Thoracic aorta (tissue), 2 donors: ENCODE measurements around the gene CYP17A1. TPM values are rescaled to one million over a fixed set of nuclear protein-coding genes. Genes with fewer than 3 reads are reported as not detected.

Experiments
- ATAC-seq: fragments of 150-250 bp; one replicate; pipeline ENCODE4 v1.8.0; 2017; ENCODE audit warnings: low read depth; ENCODE audit not compliant: insufficient number of reproducible peaks, low FRiP score
- DNase-seq: peaks from one replicate; pipeline ENCODE4 v3.0.0-alpha.2; 2020; ENCODE audit warnings: low spot score
- H3K27ac ChIP-seq, 2 donors: fragments of 200-600 bp; sonication (generic); 1 replicate in 1 of 2; 2 replicates in 1 of 2; pipeline ENCODE4 v1.5.1; 2016; ENCODE audit warnings: mild to moderate bottlenecking in 2 of 2, moderate library complexity in 2 of 2
- H3K27me3 ChIP-seq: fragments of 200-600 bp; sonication (generic); replicated peaks from 2 replicates; pipeline ENCODE4 v1.6.0; 2016; ENCODE audit warnings: mild to moderate bottlenecking; ENCODE audit not compliant: insufficient read depth
- H3K36me3 ChIP-seq: fragments of 200-600 bp; sonication (generic); one replicate; pipeline ENCODE4 v1.5.1; 2016
- H3K4me1 ChIP-seq, 2 donors: fragments of 200-600 bp; sonication (generic); 1 replicate in 1 of 2; 2 replicates in 1 of 2; pipeline versions ENCODE4 v1.5.1 to v1.6.0; 2016; ENCODE audit warnings: low read depth in 2 of 2, mild to moderate bottlenecking in 1 of 2; ENCODE audit not compliant: control insufficient read depth in 1 of 2
- H3K4me3 ChIP-seq: fragments of 200-600 bp; sonication (generic); 2 replicates; pipeline ENCODE4 v1.5.1; 2016; ENCODE audit warnings: mild to moderate bottlenecking
- H3K9me3 ChIP-seq: fragments of 200-600 bp; sonication (generic); 2 replicates; pipeline ENCODE4 v1.5.1; 2016
- total RNA-seq, 2 donors: library from RNA; depleted of rRNA; stranded (reverse); fragments of >200 nt; gene quantifications; one replicate each; pipeline versions ENCODE4 v1.1.0 to v1.2.3, GENCODE V29; 2016
- TF ChIP-seq, protein P1 (sequence below): fragments of 200-600 bp; sonication (generic); IDR thresholded peaks from one replicate; pipeline ENCODE4 v1.5.1; 2019; ENCODE audit warnings: antibody characterized with exemption

The CYP17A1 gene
- total RNA-seq, 2 donors from 2014 or later, result 0.41 to 1.3 TPM

DNA sequence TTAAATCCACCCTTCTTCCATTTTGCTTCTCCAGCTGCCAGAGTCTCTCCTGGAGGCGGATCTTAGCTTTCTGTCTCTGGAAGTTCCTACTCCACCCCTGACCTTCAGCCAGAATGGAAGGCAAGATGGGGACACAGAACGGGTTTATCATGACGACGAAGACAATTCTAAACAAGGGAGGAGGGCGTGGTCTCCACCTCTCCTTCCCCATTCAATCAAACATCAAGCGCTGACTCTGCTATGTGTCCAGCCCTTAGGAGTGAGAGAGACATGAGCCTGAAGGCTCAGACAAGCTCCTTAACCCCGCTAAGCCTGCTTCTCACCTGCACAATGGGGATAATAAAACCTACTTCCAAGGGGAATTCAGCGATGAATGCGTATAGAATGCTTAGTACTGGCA is 3.1 kb downstream of the CYP17A1 start:
- Histone ChIP-seq H3K27ac (no peak overlapping the region), H3K4me3 (no peak overlapping the region), H3K4me1 (peaks cover 0 to 20% of the 10 kb centered on the region in 2 donors), H3K9me3 (peaks cover 4% of the 10 kb centered on the region), H3K27me3 (no peaks in the 10 kb centered on the region), H3K36me3 (no peaks in the 10 kb centered on the region)
- DNase-seq, result no peak
- TF ChIP-seq, protein P1, sequence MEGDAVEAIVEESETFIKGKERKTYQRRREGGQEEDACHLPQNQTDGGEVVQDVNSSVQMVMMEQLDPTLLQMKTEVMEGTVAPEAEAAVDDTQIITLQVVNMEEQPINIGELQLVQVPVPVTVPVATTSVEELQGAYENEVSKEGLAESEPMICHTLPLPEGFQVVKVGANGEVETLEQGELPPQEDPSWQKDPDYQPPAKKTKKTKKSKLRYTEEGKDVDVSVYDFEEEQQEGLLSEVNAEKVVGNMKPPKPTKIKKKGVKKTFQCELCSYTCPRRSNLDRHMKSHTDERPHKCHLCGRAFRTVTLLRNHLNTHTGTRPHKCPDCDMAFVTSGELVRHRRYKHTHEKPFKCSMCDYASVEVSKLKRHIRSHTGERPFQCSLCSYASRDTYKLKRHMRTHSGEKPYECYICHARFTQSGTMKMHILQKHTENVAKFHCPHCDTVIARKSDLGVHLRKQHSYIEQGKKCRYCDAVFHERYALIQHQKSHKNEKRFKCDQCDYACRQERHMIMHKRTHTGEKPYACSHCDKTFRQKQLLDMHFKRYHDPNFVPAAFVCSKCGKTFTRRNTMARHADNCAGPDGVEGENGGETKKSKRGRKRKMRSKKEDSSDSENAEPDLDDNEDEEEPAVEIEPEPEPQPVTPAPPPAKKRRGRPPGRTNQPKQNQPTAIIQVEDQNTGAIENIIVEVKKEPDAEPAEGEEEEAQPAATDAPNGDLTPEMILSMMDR, result no peak
- ATAC-seq, result no peak

DNA sequence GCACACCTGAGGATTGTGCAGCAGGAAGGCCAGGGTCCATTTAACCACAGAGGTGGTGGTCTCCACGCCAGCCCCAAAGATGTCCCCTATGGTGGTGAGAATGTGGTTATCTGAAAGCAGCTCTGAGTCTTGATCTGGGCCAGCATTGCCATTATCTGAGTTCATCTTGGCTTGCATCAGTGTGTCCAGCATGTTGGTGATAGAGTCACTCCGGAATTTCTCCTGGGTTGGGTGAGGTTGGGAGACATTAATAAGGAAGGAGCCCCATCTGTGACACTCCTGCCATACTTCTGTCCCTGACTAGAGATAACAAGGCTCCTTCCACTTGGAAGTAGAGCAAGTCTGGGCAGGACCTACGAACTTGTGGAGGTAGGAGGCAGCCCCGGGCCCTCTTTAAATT is 4.2 kb downstream of the CYP17A1 start:
- TF ChIP-seq, protein P1, result no peak
- Histone ChIP-seq H3K4me3 (no peak overlapping the region), H3K9me3 (no peaks in the 10 kb centered on the region), H3K27me3 (no peaks in the 10 kb centered on the region), H3K36me3 (no peaks in the 10 kb centered on the region), H3K27ac (no peak overlapping the region), H3K4me1 (peaks cover 0 to 20% of the 10 kb centered on the region in 2 donors)
- DNase-seq (no peak), ATAC-seq (no peak)

DNA sequence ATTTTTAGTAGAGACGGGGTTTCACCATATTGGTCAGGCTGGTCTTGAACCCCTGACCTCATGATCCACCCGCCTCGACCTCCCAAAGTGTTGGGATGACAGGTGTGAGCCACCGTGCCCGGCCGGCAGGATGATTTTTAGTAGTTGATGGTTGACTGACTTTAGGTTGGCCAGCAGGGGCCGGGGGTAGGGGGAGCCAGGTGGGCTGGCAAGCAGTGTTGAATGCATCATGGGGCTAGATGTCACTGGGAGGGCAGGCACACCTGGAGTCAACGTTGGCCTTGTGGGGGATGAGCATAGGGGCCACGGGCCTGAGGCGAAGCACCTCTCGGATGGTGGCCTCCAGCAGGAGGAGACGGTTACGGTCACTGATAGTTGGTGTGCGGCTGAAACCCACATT is 5.0 kb downstream of the CYP17A1 start:
- no peak for DNase-seq

DNA sequence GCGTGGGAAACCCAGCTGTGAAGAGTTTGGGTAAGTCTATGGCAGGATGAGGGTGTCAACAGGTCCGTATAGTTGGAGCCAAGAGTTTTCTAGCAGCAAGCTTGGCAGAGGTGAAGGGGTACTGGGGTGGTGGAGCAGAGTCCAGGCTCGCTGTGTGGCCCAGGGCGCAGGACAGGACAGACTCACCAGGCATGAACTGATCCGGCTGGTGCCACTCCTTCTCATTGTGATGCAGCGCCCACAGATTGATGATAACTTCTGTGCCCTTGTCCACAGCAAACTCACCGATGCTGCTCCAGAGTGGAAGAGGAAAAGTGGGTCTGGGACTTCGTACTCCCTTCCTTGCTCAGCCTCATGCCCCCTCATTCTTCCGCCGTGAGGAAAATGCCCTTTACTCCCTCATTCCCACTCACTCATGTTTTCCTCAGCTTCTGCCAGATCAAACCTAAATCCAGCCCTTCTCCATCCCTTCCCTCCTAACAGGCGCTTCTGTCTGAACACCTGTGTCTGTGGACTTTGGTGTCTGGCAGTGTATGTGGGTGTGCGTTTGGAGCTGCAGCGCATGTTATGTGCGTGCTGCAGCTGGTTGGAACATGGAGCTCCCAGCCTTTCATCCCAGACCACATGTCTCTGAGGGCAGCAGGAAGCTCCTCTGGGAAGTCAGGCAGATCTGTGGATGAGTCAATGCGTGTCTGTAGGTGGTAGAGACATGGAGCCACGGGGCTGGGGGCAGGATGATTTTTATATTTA is 5.7 kb downstream of the CYP17A1 start:
- Histone ChIP-seq H3K4me1 (peaks cover 0 to 5% of the 10 kb centered on the region in 2 donors), H3K36me3 (no peaks in the 10 kb centered on the region), H3K9me3 (no peaks in the 10 kb centered on the region), H3K27me3 (no peaks in the 10 kb centered on the region), H3K27ac (no peak overlapping the region), H3K4me3 (no peak overlapping the region)
- TF ChIP-seq, protein P1, result no peak
- DNase-seq (no peak), ATAC-seq (no peak)

More for the DNA sequence above, 5.0 kb downstream of the CYP17A1 start:
- Histone ChIP-seq H3K27ac (no peak overlapping the region), H3K4me3 (no peak overlapping the region), H3K9me3 (no peaks in the 10 kb centered on the region), H3K36me3 (no peaks in the 10 kb centered on the region), H3K4me1 (peaks cover 0 to 13% of the 10 kb centered on the region in 2 donors), H3K27me3 (no peaks in the 10 kb centered on the region)
- TF ChIP-seq, protein P1, result no peak
- no peak for ATAC-seq

DNA sequence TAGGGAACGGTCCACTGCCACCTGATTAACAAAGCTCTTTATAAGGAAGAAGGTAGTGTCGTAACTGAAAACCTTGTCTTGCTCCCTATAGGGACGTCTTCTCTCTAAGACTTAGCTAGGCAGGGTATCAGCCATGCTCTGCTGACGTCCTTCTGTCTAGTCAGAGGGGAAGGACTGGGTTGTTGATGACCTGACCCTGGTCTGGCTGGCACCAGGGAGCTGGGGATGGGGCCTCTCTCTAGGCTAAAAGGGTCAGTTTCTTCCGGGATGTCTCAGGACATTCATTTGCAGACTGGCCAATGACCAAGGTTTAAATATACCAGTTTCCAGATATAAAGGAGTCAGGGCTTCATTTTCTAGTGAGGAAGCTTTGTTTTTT is 9.6 kb downstream of the CYP17A1 start:
- TF ChIP-seq, protein P1, result no peak
- Histone ChIP-seq H3K27ac (no peak overlapping the region), H3K36me3 (no peaks in the 10 kb centered on the region), H3K9me3 (no peaks in the 10 kb centered on the region), H3K4me3 (no peak overlapping the region), H3K27me3 (no peaks in the 10 kb centered on the region), H3K4me1 (no peaks in the 10 kb centered on the region)
- no peak for DNase-seq
- no peak for ATAC-seq
